B cell (primary cell): ENCODE results near the gene FAM180B. TPM values are rescaled to one million over a fixed set of nuclear protein-coding genes. Genes with fewer than 3 reads are reported as not detected.

Experiments used
- ATAC-seq: fragments of 200-7000 bp; cut with Tn5 transposase; one replicate; pipeline ENCODE4 v1.10.0; 2021; ENCODE audit warnings: low read depth, mild to moderate bottlenecking, moderate number of reproducible peaks, moderate library complexity
- CTCF ChIA-PET: fragments of 350-600 bp; sonication (Branson Sonifier 250); formaldehyde crosslinking; loops from one replicate; lab custom pipeline; 2021; ENCODE audit warnings: antibody characterized with exemption, inconsistent platforms; lab: Charles Lee
- POLR2A ChIA-PET: fragments of 350-600 bp; sonication (Branson Sonifier 250); formaldehyde crosslinking; loops from one replicate; lab custom pipeline; 2021; ENCODE audit warnings: antibody characterized with exemption; lab: Charles Lee
- DNase-seq: peaks from one replicate; pipeline ENCODE4 v3.0.0; 2013
- H2AFZ ChIP-seq: 2 replicates; pipeline ENCODE4 v1.6.1; 2012; ENCODE audit warnings: mild to moderate bottlenecking, low read depth, low read length; ENCODE audit not compliant: insufficient read depth, poor library complexity, severe bottlenecking
- H3K27ac ChIP-seq, 2 donors: 1 replicate in 1 of 2; 2 replicates in 1 of 2; pipeline ENCODE4 v1.5.1; 2012 to 2013; ENCODE audit warnings: low read length in 2 of 2, mild to moderate bottlenecking in 2 of 2, moderate library complexity in 1 of 2
- H3K27me3 ChIP-seq, 4 experiments: fragments of 200-600 bp in 1 of 4; sonication (generic) in 1 of 4; replicated peaks in 1 of 4; 1 replicate in 2 of 4; 2 replicates in 2 of 4; pipeline versions ENCODE4 v1.6.1 to v1.7.0; 2013 to 2016; ENCODE audit warnings: low read length in 3 of 4, mild to moderate bottlenecking in 2 of 4, mixed read lengths in 1 of 4, moderate library complexity in 1 of 4; ENCODE audit not compliant: insufficient read depth in 4 of 4, control insufficient read depth in 3 of 4; ENCODE audit errors: control extremely low read depth in 1 of 4
- H3K36me3 ChIP-seq, 2 experiments: replicated peaks in 1 of 2; 1 replicate in 1 of 2; 2 replicates in 1 of 2; pipeline versions ENCODE4 v1.6.1 to v1.7.1; 2013; ENCODE audit warnings: low read length in 1 of 2; ENCODE audit not compliant: insufficient read depth in 2 of 2, control insufficient read depth in 1 of 2; ENCODE audit errors: control extremely low read depth in 1 of 2, extremely low read depth in 1 of 2
- H3K4me1 ChIP-seq, 2 donors: fragments of 200-600 bp in 1 of 2; sonication (generic) in 1 of 2; 1 replicate in 1 of 2; 2 replicates in 1 of 2; pipeline versions ENCODE4 v1.5.1 to v1.6.1; 2013 to 2017; ENCODE audit warnings: low read length in 2 of 2; ENCODE audit not compliant: control insufficient read depth in 2 of 2, insufficient read depth in 2 of 2
- H3K4me2 ChIP-seq: replicated peaks from 2 replicates; pipeline ENCODE3; 2012; ENCODE audit warnings: mild to moderate bottlenecking, low read depth, low read length; ENCODE audit not compliant: poor library complexity, severe bottlenecking
- H3K4me3 ChIP-seq, 5 experiments: fragments of 200-600 bp in 1 of 5; sonication (generic) in 1 of 5; 1 replicate in 3 of 5; 2 replicates in 2 of 5; pipeline versions ENCODE4 v1.5.1 to v1.7.0; 2011 to 2016; ENCODE audit warnings: low read length in 4 of 5, mild to moderate bottlenecking in 4 of 5, low read depth in 2 of 5, control low read depth in 1 of 5, moderate library complexity in 1 of 5; ENCODE audit not compliant: insufficient read depth in 1 of 5; ENCODE audit errors: control extremely low read depth in 1 of 5, extremely low read depth in 1 of 5
- H3K79me2 ChIP-seq: fragments of 200-600 bp; sonication (generic); one replicate; pipeline ENCODE4 v1.6.0; 2016; ENCODE audit warnings: low read length; ENCODE audit not compliant: control insufficient read depth, insufficient read depth
- H3K9ac ChIP-seq: fragments of 200-600 bp; sonication (generic); 2 replicates; pipeline ENCODE4 v1.6.1; 2017; ENCODE audit warnings: mild to moderate bottlenecking, low read length, moderate library complexity
- H3K9me3 ChIP-seq, 3 donors: one replicate each; pipeline versions ENCODE4 v1.6.1 to v1.7.1; 2013; ENCODE audit warnings: low read length in 2 of 3; ENCODE audit not compliant: control insufficient read depth in 2 of 3, insufficient read depth in 1 of 3; ENCODE audit errors: control extremely low read depth in 1 of 3
- H4K20me1 ChIP-seq: 2 replicates; pipeline ENCODE4 v1.6.0; 2012; ENCODE audit warnings: mild to moderate bottlenecking, low read length; ENCODE audit not compliant: insufficient read depth, control insufficient read depth, poor library complexity, severe bottlenecking
- H3K27ac Mint-ChIP-seq: one replicate; pipeline ENCODE4 v1.8.0; 2021; ENCODE audit warnings: mixed read lengths
- H3K27me3 Mint-ChIP-seq: one replicate; pipeline ENCODE4 v1.8.0; 2021; ENCODE audit warnings: mixed read lengths
- H3K4me1 Mint-ChIP-seq: one replicate; pipeline ENCODE4 v1.8.0; 2021; ENCODE audit warnings: mixed read lengths
- H3K4me3 Mint-ChIP-seq: one replicate; pipeline ENCODE4 v1.8.0; 2021; ENCODE audit warnings: mixed read lengths
- H3K9me3 Mint-ChIP-seq: one replicate; pipeline ENCODE4 v1.8.0; 2022; ENCODE audit warnings: mixed read lengths; ENCODE audit not compliant: insufficient read depth
- CTCF ChIP-seq: fragments of 200-600 bp; IDR thresholded peaks from one replicate; pipeline ENCODE4 v1.8.0; 2022; ENCODE audit warnings: antibody characterized with exemption, mild to moderate bottlenecking
- EZH2 ChIP-seq: IDR thresholded peaks from 2 replicates; pipeline ENCODE4 v1.6.1; 2012; ENCODE audit warnings: borderline replicate concordance, low read depth, mild to moderate bottlenecking, moderate library complexity, low read length; ENCODE audit not compliant: insufficient read depth, poor library complexity, severe bottlenecking
- WGBS: methylation state at CpG from one replicate; pipeline ENCODE4 v1.1.5; 2013; ENCODE audit warnings: missing lambda C conversion rate; ENCODE audit not compliant: insufficient coverage; 5-methylcytosine and 5-hydroxymethylcytosine counted together
- intact Hi-C: fragments of 100-400 bp; cut with micrococcal nuclease; formaldehyde crosslinking; loops from one replicate; pipeline ENCODE4 v1.10.0; 2022
- polyA plus RNA-seq: library from polyadenylated mRNA; depleted of rRNA; stranded (reverse); fragments of >200 nt; gene quantifications from 2 replicates; pipeline ENCODE4 v1.2.3, GENCODE V29; 2012
- total RNA-seq, 2 donors: library from RNA; stranded (reverse); fragments of 120-200 nt in 1 of 2; gene quantifications; 1 replicate in 1 of 2; 2 replicates in 1 of 2; pipeline versions ENCODE4 v1.2.3 to v1.2.4, GENCODE V29; 2013 to 2022

Gene FAM180B
- total and polyA plus RNA-seq, 2 donors (not counting 1 experiment from before 2014, with no cell fraction given): 0.06 to 0.20 TPM

- intact Hi-C loops: loop anchor here (10.0 kb wide), 2 partner anchors 616 to 1616 kb away; partner anchors contain the start of gene CSTPP1
- H3K36me3 ChIP-seq: no peaks in the 10 kb centered on the region
- H3K4me2 ChIP-seq: peak overlapping the region; percentile 90
- DNase-seq (peak; percentile 40), ATAC-seq (no peak)
- CTCF ChIA-PET: interaction anchor here (1.4 kb wide), 1 partner anchor 12 kb away, joined by 3 read pairs; no protein-coding TSS in a partner anchor
- POLR2A ChIA-PET: interaction anchor here (0.6 to 0.7 kb wide), 2 partner anchors 93 to 211 kb away, joined by 3 to 4 read pairs; no protein-coding TSS in a partner anchor
- H3K9ac ChIP-seq: no peak overlapping the region
- H2AFZ ChIP-seq: no peak overlapping the region
- no peaks in the 10 kb centered on the region for H3K27me3 Mint-ChIP-seq
- peaks cover 49% of the 10 kb centered on the region for H3K4me1 Mint-ChIP-seq
- no peaks in the 10 kb centered on the region for H3K9me3 ChIP-seq
- peaks cover 89% of the 10 kb centered on the region for H3K79me2 ChIP-seq
- no peaks in the 10 kb centered on the region for H3K27me3 ChIP-seq
- peak overlapping the region; percentile 3 to 88 for H3K27ac ChIP-seq
- H3K4me1 ChIP-seq: peaks cover 31 to 32% of the 10 kb centered on the region in 2 donors
- peak overlapping the region; percentile 99 for H3K4me3 Mint-ChIP-seq
- WGBS: 68% methylated on average over 6 of the region's 10 CpGs
- H4K20me1 ChIP-seq: peaks cover 36% of the 10 kb centered on the region
- no peaks in the 10 kb centered on the region for H3K9me3 Mint-ChIP-seq
- no peak overlapping the region for H3K4me3 ChIP-seq
- peak overlapping the region; percentile 12 for H3K27ac Mint-ChIP-seq
- TF ChIP-seq EZH2 (no peak), CTCF (no peak)
Observed at GRCh38 chr11:47550288-47551047, 36.0 kb upstream of the FAM180B start.

- H3K27me3 ChIP-seq: no peaks in the 10 kb centered on the region
- Mint-ChIP-seq H3K4me3 (peak overlapping the region; percentile 99), H3K4me1 (peaks cover 49% of the 10 kb centered on the region), H3K9me3 (no peaks in the 10 kb centered on the region), H3K27me3 (no peaks in the 10 kb centered on the region), H3K27ac (peak overlapping the region; percentile 12)
- ChIA-PET CTCF (interaction anchor here (0.5 to 1.4 kb wide), 5 partner anchors 10 to 220 kb away, joined by 3 to 4 read pairs (median 3); no protein-coding TSS in a partner anchor), POLR2A (interaction anchor here (0.7 kb wide), 2 partner anchors 16 to 292 kb away, joined by 3 to 5 read pairs; no protein-coding TSS in a partner anchor)
- peaks cover 84% of the 10 kb centered on the region for H3K79me2 ChIP-seq
- intact Hi-C loops: loop anchor here (10.0 kb wide), 2 partner anchors 616 to 1616 kb away; partner anchors contain the start of gene CSTPP1
- no peak for TF ChIP-seq CTCF
- no peak for TF ChIP-seq EZH2
- H3K9me3 ChIP-seq: no peaks in the 10 kb centered on the region
- peak overlapping the region; percentile 94 for H3K9ac ChIP-seq
- peak overlapping the region; percentile 90 for H3K4me2 ChIP-seq
- peak overlapping the region in 3 of 5 experiments; percentile 30 to 94 (median 81) for H3K4me3 ChIP-seq
- no peak overlapping the region for H2AFZ ChIP-seq
- H3K27ac ChIP-seq: peak overlapping the region; percentile 3 to 88
- H4K20me1 ChIP-seq: peaks cover 36% of the 10 kb centered on the region
- H3K36me3 ChIP-seq: no peaks in the 10 kb centered on the region
- H3K4me1 ChIP-seq: peaks cover 31 to 32% of the 10 kb centered on the region in 2 donors
- ATAC-seq (no peak), DNase-seq (peak; percentile 41)
Observed at GRCh38 chr11:47551086-47551485, 35.4 kb upstream of the FAM180B start.
